MM.1S (cell line): ENCODE results near the gene TMCC1.
A peak's percentile ranks its signal among the peaks of the same experiment; 100 is the strongest.

Source experiments
- DNase-seq: peaks from one replicate; pipeline ENCODE4 v3.0.0-alpha.2; 2015
- H2AFZ ChIP-seq: fragments of 300-600 bp; sonication (generic); 2 replicates; pipeline ENCODE4 v1.6.0; 2016; ENCODE audit warnings: antibody characterized with exemption, low read length
- H3F3A ChIP-seq: fragments of 300-600 bp; sonication (generic); 2 replicates; pipeline ENCODE4 v1.6.1; 2016; ENCODE audit warnings: mild to moderate bottlenecking, antibody characterized with exemption, low read length, moderate library complexity, mixed read lengths; ENCODE audit not compliant: insufficient read depth
- H3K27ac ChIP-seq: fragments of 300-600 bp; sonication (generic); 2 replicates; pipeline ENCODE4 v1.5.1; 2016; ENCODE audit warnings: mild to moderate bottlenecking, low read length
- H3K27me3 ChIP-seq: fragments of 300-600 bp; sonication (generic); replicated peaks from 2 replicates; pipeline ENCODE4 v1.6.0; 2016; ENCODE audit warnings: low read length; ENCODE audit not compliant: insufficient read depth
- H3K36me3 ChIP-seq: fragments of 300-600 bp; sonication (generic); replicated peaks from 2 replicates; pipeline ENCODE4 v1.6.1; 2016; ENCODE audit warnings: mild to moderate bottlenecking, low read length, mixed read lengths; ENCODE audit not compliant: insufficient read depth
- H3K4me1 ChIP-seq: fragments of 300-600 bp; sonication (generic); 2 replicates; pipeline ENCODE4 v1.6.1; 2016; ENCODE audit warnings: low read length, mixed read lengths
- H3K4me2 ChIP-seq: fragments of 300-600 bp; sonication (generic); 2 replicates; pipeline ENCODE4 v1.6.0; 2016; ENCODE audit warnings: low read depth, low read length
- H3K4me3 ChIP-seq: fragments of 300-600 bp; sonication (generic); 2 replicates; pipeline ENCODE4 v1.5.1; 2016; ENCODE audit warnings: low read length, mixed read lengths
- H3K79me2 ChIP-seq: fragments of 300-600 bp; sonication (generic); 2 replicates; pipeline ENCODE4 v1.6.1; 2016; ENCODE audit warnings: mixed run types, low read length, mixed read lengths
- H3K9ac ChIP-seq: fragments of 300-600 bp; sonication (generic); 2 replicates; pipeline ENCODE4 v1.6.1; 2016; ENCODE audit warnings: low read length, mixed read lengths
- H3K9me2 ChIP-seq: fragments of 300-600 bp; sonication (generic); replicated peaks from 2 replicates; pipeline ENCODE4 v1.6.1; 2016; ENCODE audit warnings: mild to moderate bottlenecking, low read length, mixed read lengths; ENCODE audit not compliant: insufficient read depth
- H3K9me3 ChIP-seq: fragments of 300-600 bp; sonication (generic); replicated peaks from 2 replicates; pipeline ENCODE4 v1.6.1; 2016; ENCODE audit warnings: mild to moderate bottlenecking, low read length, mixed read lengths; ENCODE audit not compliant: insufficient read depth
- H4K20me1 ChIP-seq: fragments of 300-600 bp; sonication (generic); 2 replicates; pipeline ENCODE4 v1.6.1; 2016; ENCODE audit warnings: mild to moderate bottlenecking, low read length, moderate library complexity, mixed read lengths; ENCODE audit not compliant: insufficient read depth
- CTCF ChIP-seq: fragments of 300-600 bp; sonication (generic); IDR thresholded peaks from 2 replicates; pipeline ENCODE4 v1.5.1; 2016; ENCODE audit warnings: antibody characterized with exemption, low read length, mixed read lengths
- EZH2 ChIP-seq: fragments of 300-600 bp; sonication (generic); optimal IDR thresholded peaks from 2 replicates; pipeline ENCODE3; 2017; ENCODE audit warnings: low read depth, mild to moderate bottlenecking, antibody characterized with exemption, low read length, mixed read lengths
- EZH2phosphoT487 ChIP-seq: fragments of 300-600 bp; sonication (generic); IDR thresholded peaks from 2 replicates; pipeline ENCODE4 v1.6.1; 2018; ENCODE audit warnings: antibody characterized with exemption, low read length

Gene TMCC1

GRCh38 chr3:129608087-129608935, 285.2 kb downstream of the TMCC1 start:
- Histone ChIP-seq H3K9me3 (no peaks in the 10 kb centered on the region), H3K79me2 (no peaks in the 10 kb centered on the region), H2AFZ (no peak overlapping the region), H3K9me2 (no peaks in the 10 kb centered on the region), H3F3A (no peaks in the 10 kb centered on the region), H4K20me1 (no peaks in the 10 kb centered on the region), H3K9ac (no peak overlapping the region), H3K36me3 (no peaks in the 10 kb centered on the region), H3K27ac (no peak overlapping the region), H3K4me2 (no peak overlapping the region), H3K4me1 (0 out of 2 replicates have a peak, but pooled peaks cover 2% of the 10 kb centered on the region), H3K27me3 (peaks cover 38% of the 10 kb centered on the region), H3K4me3 (no peak overlapping the region)
- TF ChIP-seq EZH2 = no peak
- no peak for TF ChIP-seq EZH2phosphoT487
- TF ChIP-seq CTCF = no peak; the same call in 1 of the 2 replicates
- no peak for DNase-seq

GRCh38 chr3:129607391-129608068, 286.0 kb downstream of the TMCC1 start:
- Histone ChIP-seq H3F3A (no peaks in the 10 kb centered on the region), H3K9ac (no peak overlapping the region; the same call in 1 of the 2 replicates), H3K27me3 (peaks cover 38% of the 10 kb centered on the region), H3K79me2 (no peaks in the 10 kb centered on the region), H3K4me3 (peak overlapping the region; percentile 72; the same call in 1 of the 2 replicates), H3K4me1 (0 out of 2 replicates have a peak, but pooled peaks cover 2% of the 10 kb centered on the region), H3K9me3 (no peaks in the 10 kb centered on the region), H2AFZ (peak overlapping the region; percentile 72), H3K36me3 (no peaks in the 10 kb centered on the region), H4K20me1 (no peaks in the 10 kb centered on the region), H3K4me2 (peak overlapping the region; percentile 74; the same call in 1 of the 2 replicates), H3K9me2 (no peaks in the 10 kb centered on the region), H3K27ac (no peak overlapping the region)
- TF ChIP-seq CTCF = no peak
- TF ChIP-seq EZH2phosphoT487 = no peak
- TF ChIP-seq EZH2 = no peak
- no peak for DNase-seq

- H3K4me2 ChIP-seq = peak within 1 kb of the TSS; percentile 74
- no peaks in the 10 kb centered on the region for H3K36me3 ChIP-seq
- H3K79me2 ChIP-seq = no peaks in the 10 kb centered on the region
- H4K20me1 ChIP-seq = no peaks in the 10 kb centered on the region
- peak within 1 kb of the TSS; percentile 72 for H2AFZ ChIP-seq
- H3F3A ChIP-seq = no peaks in the 10 kb centered on the region
- no peaks in the 10 kb centered on the region for H3K9me2 ChIP-seq
- no peaks in the 10 kb centered on the region for H3K9me3 ChIP-seq
- no peak for TF ChIP-seq EZH2phosphoT487
- no peak for TF ChIP-seq EZH2
- no peak for TF ChIP-seq CTCF
- no peak within 1 kb of the TSS for H3K27ac ChIP-seq
- H3K4me3 ChIP-seq = peak within 1 kb of the TSS; percentile 72
- peak; percentile 38 for DNase-seq
- H3K4me1 ChIP-seq = 0 out of 2 replicates have a peak, but pooled peaks cover 2% of the 10 kb centered on the region
- H3K27me3 ChIP-seq = peaks cover 38% of the 10 kb centered on the region
- H3K9ac ChIP-seq = no peak within 1 kb of the TSS; the same call in 1 of the 2 replicates
These were observed 286.7 kb downstream of the TMCC1 start, which contains the start of gene PLXND1 for GRCh38 chr3:129606636-129607390. PLXND1 (minus strand) TSS chr3:129606676; CDS start chr3:129606639, 37 bp downstream.
